ENCODE data around the gene HELZ2.
A peak's percentile ranks its signal among the peaks of the same experiment; 100 is the strongest.
"Not testable (repeated sequence)": the region's sequence is repeated elsewhere in the genome, so short reads cannot be mapped to it uniquely, and the experiment has no call there.

The HELZ2 gene

DNA sequence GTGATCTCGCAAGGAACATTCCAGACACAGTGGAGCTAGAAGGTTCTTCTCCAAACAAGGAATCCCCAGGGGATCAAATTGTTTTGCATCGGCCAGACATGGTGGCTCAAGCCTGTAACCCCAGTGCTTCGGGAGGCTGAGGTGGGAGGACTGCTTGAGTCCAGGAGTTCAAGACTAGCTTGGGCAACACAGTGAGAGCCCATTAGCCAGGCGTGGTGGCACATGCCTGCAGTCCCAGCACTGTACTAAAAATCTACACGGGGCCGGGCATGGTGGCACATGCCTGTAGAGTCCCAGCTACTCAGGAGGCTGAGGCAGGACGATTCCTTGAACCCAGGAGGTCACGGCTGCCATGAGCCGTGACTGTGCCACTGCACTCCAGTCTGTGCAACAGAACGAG, 37.6 kb upstream of the HELZ2 start:
- Mint-ChIP-seq H3K4me1 (no peaks in the 10 kb centered on the region), H3K36me3 (ENCODE audit: low read depth) (peaks cover 49% of the 10 kb centered on the region), H3K27me3 (ENCODE audit: low read depth, poor library complexity) (no peaks in the 10 kb centered on the region), H3K4me3 (no peak overlapping the region), H3K27ac (no peak overlapping the region), H3K9me3 (peaks cover 28% of the 10 kb centered on the region)
- TF ChIP-seq, protein P1, sequence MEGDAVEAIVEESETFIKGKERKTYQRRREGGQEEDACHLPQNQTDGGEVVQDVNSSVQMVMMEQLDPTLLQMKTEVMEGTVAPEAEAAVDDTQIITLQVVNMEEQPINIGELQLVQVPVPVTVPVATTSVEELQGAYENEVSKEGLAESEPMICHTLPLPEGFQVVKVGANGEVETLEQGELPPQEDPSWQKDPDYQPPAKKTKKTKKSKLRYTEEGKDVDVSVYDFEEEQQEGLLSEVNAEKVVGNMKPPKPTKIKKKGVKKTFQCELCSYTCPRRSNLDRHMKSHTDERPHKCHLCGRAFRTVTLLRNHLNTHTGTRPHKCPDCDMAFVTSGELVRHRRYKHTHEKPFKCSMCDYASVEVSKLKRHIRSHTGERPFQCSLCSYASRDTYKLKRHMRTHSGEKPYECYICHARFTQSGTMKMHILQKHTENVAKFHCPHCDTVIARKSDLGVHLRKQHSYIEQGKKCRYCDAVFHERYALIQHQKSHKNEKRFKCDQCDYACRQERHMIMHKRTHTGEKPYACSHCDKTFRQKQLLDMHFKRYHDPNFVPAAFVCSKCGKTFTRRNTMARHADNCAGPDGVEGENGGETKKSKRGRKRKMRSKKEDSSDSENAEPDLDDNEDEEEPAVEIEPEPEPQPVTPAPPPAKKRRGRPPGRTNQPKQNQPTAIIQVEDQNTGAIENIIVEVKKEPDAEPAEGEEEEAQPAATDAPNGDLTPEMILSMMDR (IDR thresholded peaks at IDR 0.05): no peak
- DNase-seq: no peak

DNA sequence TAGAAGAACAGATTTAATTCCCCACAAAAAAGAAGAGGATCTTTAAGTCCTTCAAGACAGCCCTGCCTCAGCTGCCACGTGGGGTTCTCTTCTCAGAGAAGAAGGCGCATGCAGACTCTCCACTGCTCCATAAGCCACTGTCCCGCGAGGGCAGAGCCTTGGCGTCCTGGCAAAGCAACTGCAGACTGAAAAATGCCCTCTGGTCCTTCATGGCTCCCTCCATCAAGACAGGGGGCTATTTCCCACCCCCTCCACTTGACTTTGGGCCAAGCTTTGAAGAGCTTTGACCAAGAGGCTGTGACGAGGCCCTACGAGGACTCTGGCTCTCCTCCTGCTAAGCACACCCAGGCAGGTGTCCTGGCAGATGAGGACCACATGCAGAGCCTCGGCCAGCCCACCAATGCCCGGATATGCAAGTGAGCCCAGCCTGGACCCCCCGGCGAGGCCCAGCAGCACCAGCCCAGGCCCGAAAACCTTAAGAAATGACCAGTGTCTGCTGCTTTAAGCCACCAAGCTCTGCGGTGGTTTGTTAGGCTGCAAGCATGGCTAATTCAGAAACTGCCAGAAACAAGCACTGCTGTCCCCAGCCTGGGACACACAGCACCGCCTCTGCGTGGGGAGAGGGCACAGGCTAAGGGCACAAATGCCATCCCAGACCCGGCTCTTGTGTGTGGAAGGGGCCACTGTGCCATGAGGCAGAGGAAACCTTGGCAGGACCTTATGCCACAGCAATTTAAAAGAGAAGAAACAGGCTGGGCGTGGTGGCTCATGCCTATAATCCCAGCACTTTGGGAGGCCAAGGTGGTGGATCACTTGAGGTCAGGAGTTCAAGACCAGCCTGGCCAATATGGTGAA, 36.8 kb upstream of the HELZ2 start:
- H3K27ac Mint-ChIP-seq: no peak overlapping the region
- H3K9me3 Mint-ChIP-seq: peaks cover 24% of the 10 kb centered on the region
- TF ChIP-seq, protein P1 (IDR thresholded peaks at IDR 0.05): no peak
- H3K36me3 Mint-ChIP-seq (ENCODE audit: low read depth): peaks cover 44% of the 10 kb centered on the region
- no peak overlapping the region for H3K4me3 Mint-ChIP-seq
- H3K27me3 Mint-ChIP-seq (ENCODE audit: low read depth, poor library complexity): no peaks in the 10 kb centered on the region
- DNase-seq: no peak
- H3K4me1 Mint-ChIP-seq: no peaks in the 10 kb centered on the region

DNA sequence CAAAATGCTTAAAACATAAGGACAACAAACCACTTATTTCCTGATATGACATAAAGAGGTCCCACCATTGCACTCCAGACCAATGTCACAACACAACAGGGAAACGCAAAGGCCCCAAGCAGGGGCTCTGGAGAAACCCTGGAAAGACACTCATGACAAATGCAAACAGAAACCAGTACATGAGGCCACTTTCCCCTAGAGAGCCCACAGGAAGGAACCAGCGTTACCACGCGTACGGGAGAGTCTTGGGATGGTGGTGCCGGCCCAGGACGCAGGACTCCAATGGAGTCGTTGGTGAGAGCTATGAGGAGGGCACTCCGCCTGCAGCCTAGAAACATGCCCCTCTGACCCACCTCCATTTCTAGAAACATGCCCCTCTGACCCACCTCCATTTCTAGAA, 32.6 kb upstream of the HELZ2 start:
- Mint-ChIP-seq H3K4me1 (no peaks in the 10 kb centered on the region), H3K27me3 (ENCODE audit: low read depth, poor library complexity) (no peaks in the 10 kb centered on the region), H3K27ac (no peak overlapping the region), H3K9me3 (peaks cover 4% of the 10 kb centered on the region), H3K36me3 (ENCODE audit: low read depth) (peaks cover 28% of the 10 kb centered on the region), H3K4me3 (no peak overlapping the region)
- TF ChIP-seq, protein P1 (IDR thresholded peaks at IDR 0.05): no peak
- DNase-seq: no peak

DNA sequence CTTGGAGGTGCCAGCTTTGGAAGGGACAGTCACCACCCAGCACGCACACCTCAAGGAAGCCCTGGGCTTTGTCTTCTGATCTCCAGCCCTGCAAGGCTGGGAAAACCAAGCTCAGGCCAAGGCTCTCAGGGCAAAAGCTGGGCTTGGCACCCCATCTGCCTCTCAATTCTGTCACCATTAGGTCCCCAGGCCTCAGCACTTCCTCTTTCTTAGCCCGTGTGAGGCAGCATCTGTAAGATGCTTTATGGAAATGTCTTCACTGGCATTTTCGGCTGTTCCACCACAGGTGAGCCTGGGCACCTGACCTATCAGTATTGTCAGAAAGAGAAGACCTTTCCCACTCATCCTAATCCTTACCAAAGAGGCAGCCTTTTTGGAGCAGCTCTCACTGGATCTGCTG, 28.3 kb upstream of the HELZ2 start:
- Mint-ChIP-seq H3K27me3 (ENCODE audit: low read depth, poor library complexity) (no peaks in the 10 kb centered on the region), H3K4me1 (no peaks in the 10 kb centered on the region), H3K9me3 (peaks cover 4% of the 10 kb centered on the region), H3K27ac (no peak overlapping the region), H3K4me3 (no peak overlapping the region), H3K36me3 (ENCODE audit: low read depth) (peaks cover 50% of the 10 kb centered on the region)
- TF ChIP-seq, protein P1 (IDR thresholded peaks at IDR 0.05): no peak
- DNase-seq: no peak

DNA sequence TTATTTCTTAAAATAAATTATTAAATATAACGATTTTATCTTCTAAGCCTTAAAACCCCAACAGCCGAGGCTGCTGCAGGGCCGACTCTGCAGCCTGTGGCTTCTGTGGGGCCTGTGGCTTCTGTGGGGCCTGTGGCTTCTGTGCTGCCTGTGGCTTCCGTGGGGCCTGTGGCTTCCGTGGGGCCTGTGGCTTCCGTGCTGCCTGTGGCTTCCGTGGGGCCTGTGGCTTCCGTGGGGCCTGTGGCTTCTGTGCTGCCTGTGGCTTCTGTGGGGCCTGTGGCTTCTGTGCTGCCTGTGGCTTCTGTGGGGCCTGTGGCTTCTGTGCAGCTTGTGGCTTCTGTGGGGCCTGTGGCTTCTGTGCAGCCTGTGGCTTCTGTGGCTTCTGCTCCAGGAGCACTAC, 27.6 kb upstream of the HELZ2 start:
- H3K27me3 Mint-ChIP-seq (ENCODE audit: low read depth, poor library complexity); H3K9me3 Mint-ChIP-seq; H3K4me1 Mint-ChIP-seq; H3K27ac Mint-ChIP-seq; H3K4me3 Mint-ChIP-seq; DNase-seq: not testable (repeated sequence)
- peaks cover 46% of the 10 kb centered on the region for H3K36me3 Mint-ChIP-seq (ENCODE audit: low read depth)

DNA sequence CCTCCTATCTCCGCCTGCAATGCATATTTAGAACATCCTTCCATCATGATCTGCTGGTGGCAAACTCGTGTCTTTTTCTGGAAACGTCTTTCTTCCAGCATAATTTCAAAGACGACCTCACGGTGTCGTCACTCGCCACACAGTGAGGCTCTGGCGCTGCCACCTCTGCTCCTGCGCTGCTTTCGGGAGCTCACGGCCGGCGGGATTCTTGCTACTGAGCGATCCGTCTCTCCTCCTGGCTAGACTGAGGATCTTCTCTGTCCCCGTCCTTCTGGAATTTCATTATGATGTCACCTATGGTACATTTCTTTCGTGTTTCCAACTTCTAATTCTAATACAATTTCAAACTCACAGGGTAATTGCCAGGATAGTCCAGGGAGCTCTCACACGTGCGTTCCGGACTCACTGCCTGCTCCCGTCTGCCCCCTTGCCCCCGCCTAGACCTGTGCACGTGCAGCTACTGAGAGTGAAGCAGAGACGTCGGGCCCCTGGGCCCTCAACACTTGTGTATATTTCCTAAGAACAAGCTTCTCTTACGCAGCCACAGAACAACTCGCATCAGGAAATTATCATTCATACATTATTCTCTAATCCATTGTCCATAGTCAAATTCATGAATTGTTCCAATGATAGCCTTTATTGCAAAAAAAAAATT, 25.5 kb upstream of the HELZ2 start:
- peak overlapping the region; percentile 59 for H3K27ac Mint-ChIP-seq
- DNase-seq: no peak
- no peaks in the 10 kb centered on the region for H3K9me3 Mint-ChIP-seq
- no peak overlapping the region for H3K4me3 Mint-ChIP-seq
- no peaks in the 10 kb centered on the region for H3K27me3 Mint-ChIP-seq (ENCODE audit: low read depth, poor library complexity)
- H3K4me1 Mint-ChIP-seq: no peaks in the 10 kb centered on the region
- peaks cover 40% of the 10 kb centered on the region for H3K36me3 Mint-ChIP-seq (ENCODE audit: low read depth)
- TF ChIP-seq, protein P1 (IDR thresholded peaks at IDR 0.05): no peak
